Measurements from ENCODE around the gene FAM117A.

The FAM117A gene

DNA sequence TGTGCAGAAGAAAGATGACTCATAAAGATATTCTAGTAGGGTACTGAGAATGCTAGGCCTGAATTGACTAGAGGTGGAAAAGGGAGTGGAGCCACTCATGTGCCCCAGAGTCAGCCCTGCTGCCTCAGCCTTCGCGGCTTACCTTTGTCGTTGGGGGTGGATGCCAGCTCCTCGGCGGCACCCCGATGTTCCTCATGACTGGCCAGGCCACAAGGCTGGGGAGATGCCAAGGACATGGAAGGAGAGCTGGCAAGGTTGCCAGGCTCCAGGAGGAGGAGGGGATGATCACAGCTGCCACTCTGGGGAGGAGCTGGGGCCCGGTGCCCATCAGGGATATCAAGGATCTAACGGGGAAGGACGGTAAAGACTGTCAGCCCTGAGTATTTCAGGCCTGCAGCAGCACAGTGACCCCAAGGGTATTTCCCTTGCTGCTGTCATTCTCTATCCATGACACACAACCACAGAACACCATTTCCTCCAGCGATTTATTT, 46.5 kb downstream of the FAM117A start:
- H3K4me3 ChIP-seq (ENCODE audit: low read length in 2 of 2) = no peak overlapping the region
- no peak for DNase-seq (ENCODE audit: low spot score)
- WGBS, 2 donors (ENCODE audit: extremely low coverage in 2 of 2, insufficient read length in 2 of 2, insufficient replicate concordance in 1 of 2) = no CpG with 5 or more reads among the region's 10 CpGs

GRCh38 chr17:49716668-49717364, 47.1 kb downstream of the FAM117A start:
- Histone ChIP-seq H3K14ac (ENCODE audit: low read length) (no peak overlapping the region), H2AFZ (ENCODE audit: low read length) (no peak overlapping the region), H4K8ac (ENCODE audit: low read depth, low read length) (no peak overlapping the region), H2BK5ac (ENCODE audit: low read length) (no peak overlapping the region), H2BK12ac (ENCODE audit: low read length) (no peak overlapping the region), H3K18ac (ENCODE audit: low read length) (no peak overlapping the region), H3K4ac (ENCODE audit: low read length) (no peak overlapping the region), H3K4me3 (ENCODE audit: low read length in 2 of 2) (no peak overlapping the region), H3K4me1 (ENCODE audit: control insufficient read depth in 2 of 2, insufficient read depth in 1 of 2, low read depth in 1 of 2, low read length in 2 of 2) (peaks cover 0 to 3% of the 10 kb centered on the region in 2 donors), H3K27ac (replicated peaks; ENCODE audit: low read length) (no peak overlapping the region), H3K4me2 (ENCODE audit: insufficient read depth, low read length, poor library complexity, severe bottlenecking) (no peak overlapping the region), H2BK15ac (ENCODE audit: low read length) (no peak overlapping the region), H2BK120ac (ENCODE audit: low read depth, low read length) (no peak overlapping the region), H2AK5ac (ENCODE audit: low read depth, low read length) (no peak overlapping the region), H3K9me3 (replicated peaks in 1 of 2; ENCODE audit: control insufficient read depth in 2 of 2, insufficient read depth in 1 of 2, low read depth in 1 of 2, low read length in 2 of 2) (no peaks in the 10 kb centered on the region), H3K27me3 (ENCODE audit: control insufficient read depth in 3 of 3, insufficient read depth in 3 of 3, low read depth in 1 of 3, low read length in 3 of 3) (no peaks in the 10 kb centered on the region), H3K23ac (ENCODE audit: low read depth, low read length, poor library complexity) (no peak overlapping the region), H3K79me1 (ENCODE audit: low read depth, low read length) (no peaks in the 10 kb centered on the region), H4K91ac (ENCODE audit: low read depth, low read length, poor library complexity) (no peak overlapping the region), H3K9ac (ENCODE audit: low read depth, low read length, poor library complexity) (no peak overlapping the region), H3K36me3 (replicated peaks in 1 of 2; ENCODE audit: control insufficient read depth in 2 of 2, insufficient read depth in 2 of 2, low read length in 2 of 2) (peaks cover 48 to 72% of the 10 kb centered on the region in 2 donors)
- DNase-seq (ENCODE audit: low spot score) = no peak
- no CpG with 5 or more reads among the region's 1 CpG for WGBS, 2 donors (ENCODE audit: extremely low coverage in 2 of 2, insufficient read length in 2 of 2, insufficient replicate concordance in 1 of 2)

More for the DNA sequence above, 46.5 kb downstream of the FAM117A start:
- H4K8ac ChIP-seq (ENCODE audit: low read depth, low read length) = no peak overlapping the region
- no peak overlapping the region for H2BK120ac ChIP-seq (ENCODE audit: low read depth, low read length)
- H4K91ac ChIP-seq (ENCODE audit: low read depth, low read length, poor library complexity) = no peak overlapping the region
- no peak overlapping the region for H2BK5ac ChIP-seq (ENCODE audit: low read length)
- H3K27ac ChIP-seq (replicated peaks; ENCODE audit: low read length) = no peak overlapping the region
- no peak overlapping the region for H2AK5ac ChIP-seq (ENCODE audit: low read depth, low read length)
- no peaks in the 10 kb centered on the region for H3K9me3 ChIP-seq (replicated peaks in 1 of 2; ENCODE audit: control insufficient read depth in 2 of 2, insufficient read depth in 1 of 2, low read depth in 1 of 2, low read length in 2 of 2)
- peaks cover 48 to 71% of the 10 kb centered on the region in 2 donors for H3K36me3 ChIP-seq (replicated peaks in 1 of 2; ENCODE audit: control insufficient read depth in 2 of 2, insufficient read depth in 2 of 2, low read length in 2 of 2)
- no peak overlapping the region for H2BK12ac ChIP-seq (ENCODE audit: low read length)
- no peak overlapping the region for H3K4ac ChIP-seq (ENCODE audit: low read length)
- no peaks in the 10 kb centered on the region for H3K27me3 ChIP-seq (ENCODE audit: control insufficient read depth in 3 of 3, insufficient read depth in 3 of 3, low read depth in 1 of 3, low read length in 3 of 3)
- no peak overlapping the region for H3K14ac ChIP-seq (ENCODE audit: low read length)
- H2BK15ac ChIP-seq (ENCODE audit: low read length) = no peak overlapping the region
- peaks cover 4% of the 10 kb centered on the region for H3K79me1 ChIP-seq (ENCODE audit: low read depth, low read length)
- no peak overlapping the region for H2AFZ ChIP-seq (ENCODE audit: low read length)
- no peak overlapping the region for H3K18ac ChIP-seq (ENCODE audit: low read length)
- no peak overlapping the region for H3K9ac ChIP-seq (ENCODE audit: low read depth, low read length, poor library complexity)
- H3K4me1 ChIP-seq (ENCODE audit: control insufficient read depth in 2 of 2, insufficient read depth in 1 of 2, low read depth in 1 of 2, low read length in 2 of 2) = peaks cover 0 to 3% of the 10 kb centered on the region in 2 donors
- H3K23ac ChIP-seq (ENCODE audit: low read depth, low read length, poor library complexity) = no peak overlapping the region
- no peak overlapping the region for H3K4me2 ChIP-seq (ENCODE audit: insufficient read depth, low read length, poor library complexity, severe bottlenecking)

DNA sequence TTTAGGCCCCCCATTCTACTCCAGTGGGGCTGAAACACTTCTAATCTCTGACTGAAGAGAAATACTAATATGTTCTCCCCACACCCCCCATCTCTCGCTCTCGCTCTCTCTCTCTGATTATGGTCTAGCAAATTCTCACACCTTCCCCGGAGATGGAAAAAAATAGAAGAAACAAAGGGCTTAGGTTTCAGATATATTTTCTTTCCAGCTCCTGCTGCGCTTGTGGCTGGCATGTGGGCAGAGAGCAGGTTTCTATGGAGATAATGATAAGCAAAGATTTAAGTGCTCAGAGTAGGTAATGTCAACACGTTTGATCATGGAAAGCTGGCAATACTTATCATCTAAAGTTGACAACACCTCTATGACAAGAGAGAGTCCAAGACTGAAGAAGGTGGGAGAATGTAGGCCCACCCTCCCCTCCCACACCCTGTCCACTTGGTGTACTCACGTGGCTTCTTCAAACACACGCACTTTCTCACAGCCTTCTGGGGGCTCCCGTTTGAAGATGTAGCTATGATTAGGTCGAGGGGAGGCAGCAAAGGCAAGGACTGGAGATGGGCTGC, 48.1 kb downstream of the FAM117A start:
- Histone ChIP-seq H3K9me3 (replicated peaks in 1 of 2; ENCODE audit: control insufficient read depth in 2 of 2, insufficient read depth in 1 of 2, low read depth in 1 of 2, low read length in 2 of 2) (no peaks in the 10 kb centered on the region), H3K23ac (ENCODE audit: low read depth, low read length, poor library complexity) (no peak overlapping the region), H3K36me3 (replicated peaks in 1 of 2; ENCODE audit: control insufficient read depth in 2 of 2, insufficient read depth in 2 of 2, low read length in 2 of 2) (peaks cover 48 to 65% of the 10 kb centered on the region in 2 donors), H2AFZ (ENCODE audit: low read length) (no peak overlapping the region), H2BK120ac (ENCODE audit: low read depth, low read length) (no peak overlapping the region), H2BK5ac (ENCODE audit: low read length) (no peak overlapping the region), H3K79me1 (ENCODE audit: low read depth, low read length) (no peaks in the 10 kb centered on the region), H3K14ac (ENCODE audit: low read length) (no peak overlapping the region), H3K4me3 (ENCODE audit: low read length in 2 of 2) (no peak overlapping the region), H2BK15ac (ENCODE audit: low read length) (no peak overlapping the region), H3K4ac (ENCODE audit: low read length) (no peak overlapping the region), H3K4me2 (ENCODE audit: insufficient read depth, low read length, poor library complexity, severe bottlenecking) (no peak overlapping the region), H4K91ac (ENCODE audit: low read depth, low read length, poor library complexity) (no peak overlapping the region), H3K27ac (replicated peaks; ENCODE audit: low read length) (no peak overlapping the region), H2BK12ac (ENCODE audit: low read length) (no peak overlapping the region), H2AK5ac (ENCODE audit: low read depth, low read length) (no peak overlapping the region), H3K18ac (ENCODE audit: low read length) (no peak overlapping the region), H4K8ac (ENCODE audit: low read depth, low read length) (no peak overlapping the region), H3K4me1 (ENCODE audit: control insufficient read depth in 2 of 2, insufficient read depth in 1 of 2, low read depth in 1 of 2, low read length in 2 of 2) (peaks cover 0 to 3% of the 10 kb centered on the region in 2 donors), H3K9ac (ENCODE audit: low read depth, low read length, poor library complexity) (no peak overlapping the region), H3K27me3 (ENCODE audit: control insufficient read depth in 3 of 3, insufficient read depth in 3 of 3, low read depth in 1 of 3, low read length in 3 of 3) (no peaks in the 10 kb centered on the region)
- no peak for DNase-seq (ENCODE audit: low spot score)
- WGBS, 2 donors (ENCODE audit: extremely low coverage in 2 of 2, insufficient read length in 2 of 2, insufficient replicate concordance in 1 of 2) = no CpG with 5 or more reads among the region's 9 CpGs

GRCh38 chr17:49715216-49715615, 48.7 kb downstream of the FAM117A start:
- no peak overlapping the region for H3K23ac ChIP-seq (ENCODE audit: low read depth, low read length, poor library complexity)
- H2AK5ac ChIP-seq (ENCODE audit: low read depth, low read length) = no peak overlapping the region
- no peak overlapping the region for H3K9ac ChIP-seq (ENCODE audit: low read depth, low read length, poor library complexity)
- no CpG with 5 or more reads among the region's 4 CpGs for WGBS, 2 donors (ENCODE audit: extremely low coverage in 2 of 2, insufficient read length in 2 of 2, insufficient replicate concordance in 1 of 2)
- H2BK120ac ChIP-seq (ENCODE audit: low read depth, low read length) = no peak overlapping the region
- H2AFZ ChIP-seq (ENCODE audit: low read length) = no peak overlapping the region
- H3K9me3 ChIP-seq (replicated peaks in 1 of 2; ENCODE audit: control insufficient read depth in 2 of 2, insufficient read depth in 1 of 2, low read depth in 1 of 2, low read length in 2 of 2) = no peaks in the 10 kb centered on the region
- no peak overlapping the region for H3K27ac ChIP-seq (replicated peaks; ENCODE audit: low read length)
- no peak overlapping the region for H2BK15ac ChIP-seq (ENCODE audit: low read length)
- no peak overlapping the region for H3K14ac ChIP-seq (ENCODE audit: low read length)
- H3K27me3 ChIP-seq (ENCODE audit: control insufficient read depth in 3 of 3, insufficient read depth in 3 of 3, low read depth in 1 of 3, low read length in 3 of 3) = no peaks in the 10 kb centered on the region
- no peak overlapping the region for H3K18ac ChIP-seq (ENCODE audit: low read length)
- no peak overlapping the region for H2BK12ac ChIP-seq (ENCODE audit: low read length)
- no peak overlapping the region for H4K91ac ChIP-seq (ENCODE audit: low read depth, low read length, poor library complexity)
- peaks cover 0 to 3% of the 10 kb centered on the region in 2 donors for H3K4me1 ChIP-seq (ENCODE audit: control insufficient read depth in 2 of 2, insufficient read depth in 1 of 2, low read depth in 1 of 2, low read length in 2 of 2)
- no peak overlapping the region for H3K4me2 ChIP-seq (ENCODE audit: insufficient read depth, low read length, poor library complexity, severe bottlenecking)
- H4K8ac ChIP-seq (ENCODE audit: low read depth, low read length) = no peak overlapping the region
- H2BK5ac ChIP-seq (ENCODE audit: low read length) = no peak overlapping the region
- DNase-seq (ENCODE audit: low spot score) = no peak
- no peak overlapping the region for H3K4ac ChIP-seq (ENCODE audit: low read length)
- H3K36me3 ChIP-seq (replicated peaks in 1 of 2; ENCODE audit: control insufficient read depth in 2 of 2, insufficient read depth in 2 of 2, low read length in 2 of 2) = peaks cover 46 to 63% of the 10 kb centered on the region in 2 donors
- no peak overlapping the region for H3K4me3 ChIP-seq (ENCODE audit: low read length in 2 of 2)
- H3K79me1 ChIP-seq (ENCODE audit: low read depth, low read length) = no peaks in the 10 kb centered on the region

Measured in neuronal stem cell (in vitro differentiated cells).